ENCODE data around the gene ZDHHC24. TPM values are rescaled to one million over a fixed set of nuclear protein-coding genes. Genes with fewer than 3 reads are reported as not detected.

The ZDHHC24 gene
- total RNA-seq, 1 donor from 2014 or later, result 19.0 TPM

GRCh38 chr11:66556086-66556485, 10.2 kb upstream of the ZDHHC24 start:
- Mint-ChIP-seq H3K4me1 (peaks cover 7% of the 10 kb centered on the region), H3K27me3 (peaks cover 16% of the 10 kb centered on the region), H3K9me3 (no peaks in the 10 kb centered on the region), H3K4me3 (no peak overlapping the region), H3K36me3 (ENCODE audit: low read depth) (no peaks in the 10 kb centered on the region), H3K27ac (no peak overlapping the region)
- intact Hi-C loops (cut with micrococcal nuclease), result no loop called here
- ATAC-seq (ENCODE audit: low read depth) (no peak), DNase-seq (no peak)
- ChIA-PET POLR2A (interaction anchor here (0.6 kb wide), 1 partner anchor 10 kb away, joined by 5 read pairs; the partner anchor contains the start of genes ACTN3 and ZDHHC24), CTCF (no interaction called here)
- no peak for TF ChIP-seq CTCF (IDR thresholded peaks at IDR 0.05)

GRCh38 chr11:66555416-66555815, 9.6 kb upstream of the ZDHHC24 start:
- Mint-ChIP-seq H3K27me3 (peaks cover 16% of the 10 kb centered on the region), H3K9me3 (no peaks in the 10 kb centered on the region), H3K27ac (no peak overlapping the region), H3K36me3 (ENCODE audit: low read depth) (no peaks in the 10 kb centered on the region), H3K4me1 (peaks cover 7% of the 10 kb centered on the region), H3K4me3 (no peak overlapping the region)
- no peak for TF ChIP-seq CTCF (IDR thresholded peaks at IDR 0.05)
- ATAC-seq (ENCODE audit: low read depth) (no peak), DNase-seq (no peak)
- intact Hi-C loops (cut with micrococcal nuclease), result no loop called here
- ChIA-PET POLR2A (interaction anchor here (0.6 kb wide), 2 partner anchors 9 to 15 kb away, joined by 3 to 5 read pairs; partner anchors contain the start of genes ACTN3 and ZDHHC24), CTCF (no interaction called here)

- CTCF ChIA-PET, result no interaction called here
- no peak overlapping the region for H3K27ac Mint-ChIP-seq
- ATAC-seq (ENCODE audit: low read depth) (no peak), DNase-seq (no peak)
- H3K4me1 Mint-ChIP-seq, result peaks cover 7% of the 10 kb centered on the region
- H3K4me3 Mint-ChIP-seq, result no peak overlapping the region
- intact Hi-C loops (cut with micrococcal nuclease), result no loop called here
- peaks cover 12% of the 10 kb centered on the region for H3K27me3 Mint-ChIP-seq
- POLR2A ChIA-PET, result interaction anchor here (0.6 kb wide), 1 partner anchor 85 kb away, joined by 4 read pairs; no protein-coding TSS in a partner anchor
- H3K36me3 Mint-ChIP-seq (ENCODE audit: low read depth), result no peaks in the 10 kb centered on the region
- TF ChIP-seq CTCF (IDR thresholded peaks at IDR 0.05), result no peak
- no peaks in the 10 kb centered on the region for H3K9me3 Mint-ChIP-seq
These were observed 8.8 kb upstream of the ZDHHC24 start for GRCh38 chr11:66554602-66555001.

- ATAC-seq (ENCODE audit: low read depth) (no peak), DNase-seq (no peak)
- no peak overlapping the region for H3K27ac Mint-ChIP-seq
- H3K4me3 Mint-ChIP-seq, result no peak overlapping the region
- no peaks in the 10 kb centered on the region for H3K27me3 Mint-ChIP-seq
- H3K36me3 Mint-ChIP-seq (ENCODE audit: low read depth), result no peaks in the 10 kb centered on the region
- TF ChIP-seq CTCF (IDR thresholded peaks at IDR 0.05), result no peak
- peaks cover 7% of the 10 kb centered on the region for H3K4me1 Mint-ChIP-seq
- ChIA-PET CTCF (no interaction called here), POLR2A (no interaction called here)
- intact Hi-C loops (cut with micrococcal nuclease), result no loop called here
- no peaks in the 10 kb centered on the region for H3K9me3 Mint-ChIP-seq
These were observed 5.0 kb upstream of the ZDHHC24 start for GRCh38 chr11:66550887-66551286.

- Mint-ChIP-seq H3K27ac (no peak overlapping the region), H3K4me1 (peaks cover 14% of the 10 kb centered on the region), H3K27me3 (no peaks in the 10 kb centered on the region), H3K36me3 (ENCODE audit: low read depth) (no peaks in the 10 kb centered on the region), H3K9me3 (no peaks in the 10 kb centered on the region), H3K4me3 (no peak overlapping the region)
- no peak for TF ChIP-seq CTCF (IDR thresholded peaks at IDR 0.05)
- intact Hi-C loops (cut with micrococcal nuclease), result loop anchor here (5.0 to 10.0 kb wide), 2 partner anchors 68 to 295 kb away; partner anchors contain the start of genes RBM14 and RCE1
- ATAC-seq (ENCODE audit: low read depth) (no peak), DNase-seq (no peak)
- CTCF ChIA-PET, result interaction anchor here (1.2 kb wide), 1 partner anchor 28 kb away, joined by 3 read pairs; no protein-coding TSS in a partner anchor
- POLR2A ChIA-PET, result no interaction called here
These were observed 3.8 kb upstream of the ZDHHC24 start for GRCh38 chr11:66549696-66550095.
